Measurements from ENCODE around the gene DOK5.

Gene DOK5

DNA sequence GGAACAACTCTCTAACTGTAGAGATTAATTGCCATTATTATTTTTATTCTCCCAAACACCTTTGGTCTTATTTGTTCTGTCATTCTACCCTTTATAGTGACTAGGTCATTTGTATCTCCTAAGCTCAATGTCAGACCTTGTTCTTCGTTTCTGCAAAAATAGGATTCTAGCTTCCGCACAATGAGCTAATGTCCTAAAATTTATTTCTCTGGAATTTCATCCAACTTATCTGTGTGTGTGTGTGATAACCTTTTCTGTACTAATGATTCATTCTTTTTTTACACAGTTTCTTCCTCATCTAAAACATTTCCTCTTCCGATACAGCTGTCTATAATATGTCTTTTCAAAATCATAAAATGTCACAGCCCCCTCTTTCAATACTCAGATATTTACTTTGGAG is 84.5 kb downstream of the DOK5 start:
- no peak for DNase-seq (ENCODE audit: low read depth)

DNA sequence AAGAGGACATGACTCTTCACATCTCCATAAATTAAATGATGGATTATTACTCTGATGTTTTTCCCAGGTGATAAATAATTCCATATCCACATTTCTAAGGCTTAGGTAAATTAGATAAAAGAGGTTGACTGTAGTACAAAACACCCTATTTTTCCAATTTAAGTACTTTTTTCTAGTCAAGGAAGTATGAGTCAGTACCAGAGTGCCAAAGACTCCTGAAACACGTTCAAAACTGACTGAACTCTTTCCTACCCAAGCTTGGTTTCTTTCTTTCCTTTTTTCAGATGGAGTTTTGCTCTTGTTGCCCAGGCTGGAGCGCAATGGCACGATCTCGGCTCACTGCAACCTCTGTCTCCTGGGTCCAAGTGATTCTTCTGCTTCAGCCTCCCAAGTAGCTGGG is 85.0 kb downstream of the DOK5 start:
- DNase-seq (ENCODE audit: low read depth), result no peak

DNA sequence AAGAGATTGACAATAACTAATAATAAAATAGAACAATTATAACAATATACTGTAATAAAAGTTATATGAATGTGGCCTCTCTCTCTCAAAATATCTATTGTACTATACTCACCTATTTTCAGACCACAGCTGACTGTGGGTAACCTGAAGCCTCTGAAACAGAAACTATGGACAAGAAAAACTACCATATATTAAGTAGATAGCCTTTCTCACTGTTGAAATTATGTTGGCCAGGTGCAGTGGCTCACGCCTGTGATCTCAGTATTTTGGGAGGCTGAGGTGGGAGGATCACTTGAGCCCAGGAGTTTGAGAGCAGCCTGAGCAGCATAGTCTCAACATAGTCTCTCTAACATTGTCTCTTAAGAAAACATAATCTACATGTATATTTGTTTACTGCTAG is 89.9 kb downstream of the DOK5 start:
- no peak for DNase-seq (ENCODE audit: low read depth)

DNA sequence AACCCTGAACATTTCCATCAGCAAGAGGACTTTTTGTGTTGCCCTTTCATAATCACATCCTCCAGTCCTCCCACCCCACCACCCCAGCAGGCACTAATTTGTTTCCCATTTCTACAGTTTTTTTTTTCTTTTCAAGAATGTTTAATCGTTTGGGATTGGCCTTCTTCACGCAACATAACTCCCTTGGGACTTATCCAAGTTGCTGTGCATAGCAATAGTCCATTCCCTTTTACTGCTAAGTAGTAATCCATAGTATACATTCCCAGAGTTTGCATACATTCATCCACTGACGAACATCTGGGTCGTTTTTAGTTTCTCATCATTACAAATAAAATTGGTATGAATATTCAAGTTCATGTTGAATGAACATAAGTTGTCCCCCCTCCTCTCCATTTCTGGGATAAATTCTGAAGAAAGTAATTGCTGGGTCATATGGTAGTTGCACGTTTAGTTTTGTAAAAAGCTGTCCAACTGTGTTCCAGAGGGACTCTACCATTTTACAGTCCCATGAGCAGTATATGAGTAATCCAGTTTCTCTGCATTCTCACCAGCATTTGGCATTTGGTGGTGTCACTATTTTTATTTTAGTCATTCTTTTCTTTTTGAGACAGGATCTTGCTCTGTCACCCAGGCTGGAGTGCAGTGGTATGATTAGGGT is 90.8 kb downstream of the DOK5 start:
- DNase-seq (ENCODE audit: low read depth), result no peak

DNA sequence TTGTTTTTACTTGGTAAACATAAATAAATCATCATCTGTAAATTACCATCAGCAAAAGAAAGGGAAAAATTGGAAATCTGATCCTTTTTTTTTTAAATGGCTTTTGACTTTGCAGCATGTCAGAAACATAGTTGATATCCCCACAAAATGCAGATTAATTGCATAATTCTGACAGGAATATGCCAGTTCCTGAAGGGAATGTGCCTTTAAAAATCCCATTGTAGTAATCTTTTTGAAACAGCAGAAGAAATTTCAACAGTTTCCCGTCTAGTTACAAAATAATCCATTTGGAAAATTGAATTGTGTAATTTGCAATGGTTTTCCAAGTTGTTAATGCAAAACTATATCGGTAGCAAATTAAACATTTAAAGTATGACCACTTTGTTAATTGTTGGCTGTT is 95.2 kb downstream of the DOK5 start:
- DNase-seq (ENCODE audit: low read depth), result no peak

DNA sequence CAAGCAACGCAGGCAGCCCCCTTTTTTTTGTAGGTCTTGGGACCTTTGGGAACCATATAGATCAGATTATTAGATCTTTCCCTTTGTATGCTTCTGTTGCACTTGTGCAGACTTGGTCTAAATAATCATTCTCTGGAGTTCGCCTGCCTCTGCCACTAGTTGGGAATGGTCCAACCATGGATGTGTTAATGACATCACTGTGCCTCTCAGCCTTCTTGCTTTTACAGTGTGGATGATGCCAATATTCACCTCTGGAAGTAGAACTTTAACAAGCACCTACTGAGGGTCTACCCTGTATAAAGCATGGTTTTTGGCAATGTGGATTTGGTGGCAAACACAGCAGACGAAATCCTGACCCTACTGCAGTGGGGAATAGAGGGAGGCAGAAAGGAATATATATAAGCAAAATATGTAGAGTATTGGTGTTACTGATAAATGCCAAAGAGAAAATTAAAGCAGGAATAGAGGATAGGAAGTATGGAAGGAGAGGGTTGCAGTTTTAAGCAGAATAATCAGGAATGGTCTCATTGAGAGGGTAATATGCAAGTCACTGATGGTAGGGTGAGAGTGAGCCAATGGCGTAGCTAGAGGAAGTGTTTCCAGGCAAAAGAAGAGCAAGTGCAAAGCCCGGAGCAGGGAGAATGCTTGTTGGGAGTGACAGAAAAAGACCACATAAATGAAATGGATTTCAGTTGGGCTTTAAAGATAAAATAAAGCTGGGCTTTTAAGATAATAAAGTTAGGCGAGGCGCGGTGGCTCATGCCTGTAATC is 97.5 kb downstream of the DOK5 start:
- no peak for DNase-seq (ENCODE audit: low read depth)

DNA sequence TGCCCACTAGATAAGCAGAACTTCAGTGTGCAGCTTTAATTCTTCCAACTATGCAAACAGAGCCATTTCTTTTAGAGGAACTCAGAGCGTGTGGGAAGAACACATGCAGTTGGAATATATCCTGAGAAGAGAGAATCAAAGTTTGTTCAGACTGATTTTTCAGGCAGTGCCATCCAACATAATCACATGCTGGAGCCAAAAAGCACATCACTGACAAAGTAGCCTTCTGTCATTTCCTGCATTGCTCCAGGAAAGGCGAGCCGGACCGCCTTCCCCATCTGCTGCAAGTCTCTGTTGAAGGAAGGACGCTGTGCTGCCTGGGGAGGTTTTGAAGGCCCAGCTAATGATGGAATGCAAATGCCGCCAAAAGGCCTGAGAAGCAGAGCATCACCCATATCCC is 98.4 kb downstream of the DOK5 start:
- no peak for DNase-seq (ENCODE audit: low read depth)

DNA sequence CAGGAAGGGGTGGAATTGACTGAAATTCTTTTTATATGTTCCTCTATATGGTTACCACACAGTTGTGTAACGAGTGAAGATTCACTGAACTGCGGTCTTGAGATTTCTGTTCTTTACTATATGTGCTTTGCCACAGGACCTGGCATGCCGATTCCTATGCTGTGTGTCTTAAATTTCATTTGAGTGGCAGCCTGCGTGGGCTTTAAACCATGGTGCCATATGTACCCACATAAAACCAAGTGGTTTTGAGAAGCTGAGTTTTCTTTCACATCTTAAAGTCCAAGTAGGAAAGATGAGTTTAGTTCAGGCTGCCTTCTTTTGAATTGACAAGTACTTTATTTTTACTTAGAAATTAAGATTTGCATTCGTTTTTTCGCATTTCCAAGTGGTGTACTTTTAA is 101.1 kb downstream of the DOK5 start:
- DNase-seq (ENCODE audit: low read depth), result no peak

DNA sequence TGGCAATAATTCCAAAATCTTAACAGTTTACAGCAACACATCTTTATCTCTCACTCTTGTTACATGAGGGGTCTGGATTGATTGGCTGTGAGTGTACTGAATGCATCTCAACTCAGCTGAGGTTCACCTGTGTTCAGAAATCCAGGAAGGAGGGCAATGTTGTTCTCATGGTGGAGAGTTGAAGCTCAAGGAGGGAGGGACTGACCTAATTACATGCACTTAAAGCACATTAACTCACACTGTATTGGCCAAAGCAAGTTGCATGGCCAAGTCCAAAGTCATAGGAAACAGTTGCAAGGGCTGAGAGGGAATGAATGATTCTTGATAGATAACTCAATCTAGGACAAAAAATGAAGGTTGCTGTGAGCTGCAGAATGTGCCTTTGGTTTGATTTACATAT is 102.2 kb downstream of the DOK5 start:
- DNase-seq (ENCODE audit: low read depth), result no peak

DNA sequence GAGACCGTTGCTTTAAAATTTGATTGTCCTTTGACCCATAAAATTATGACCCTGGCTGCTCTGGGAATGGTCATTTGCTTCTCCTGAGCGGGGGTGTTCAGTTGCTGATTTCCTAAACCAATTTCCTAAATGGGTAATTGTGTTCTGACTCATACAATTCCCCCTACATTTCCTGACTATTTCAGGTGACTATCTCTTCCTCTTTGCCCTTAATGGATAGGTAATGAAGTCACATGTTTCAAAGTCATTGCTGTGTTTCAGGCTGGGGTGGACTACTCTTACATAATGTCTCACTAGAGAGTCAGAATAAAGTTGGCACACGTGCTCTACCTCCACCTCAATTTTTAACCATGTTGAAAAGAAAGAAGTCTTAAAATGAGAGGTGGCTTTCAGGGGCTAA is 109.8 kb downstream of the DOK5 start:
- DNase-seq (ENCODE audit: low read depth), result no peak

DNA sequence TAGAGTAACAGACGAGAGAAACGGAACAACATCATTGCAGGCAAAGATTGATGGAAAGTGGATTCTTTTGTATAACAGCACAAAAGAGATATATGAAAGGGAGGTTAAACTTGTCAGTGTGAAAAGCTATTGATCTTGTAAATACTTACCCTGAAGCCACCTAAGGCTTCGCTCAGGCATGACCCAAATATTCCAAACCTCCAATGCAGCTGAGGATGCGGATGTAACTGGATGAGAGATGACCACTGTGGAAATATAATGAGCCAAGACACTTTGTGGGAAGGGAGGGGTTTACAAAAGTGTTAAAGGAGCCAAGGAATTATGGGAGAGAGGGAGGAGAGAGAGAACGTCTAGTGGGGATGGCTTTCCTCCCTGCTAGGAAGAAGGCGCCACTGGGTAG is 112.0 kb downstream of the DOK5 start:
- DNase-seq (ENCODE audit: low read depth), result no peak

DNA sequence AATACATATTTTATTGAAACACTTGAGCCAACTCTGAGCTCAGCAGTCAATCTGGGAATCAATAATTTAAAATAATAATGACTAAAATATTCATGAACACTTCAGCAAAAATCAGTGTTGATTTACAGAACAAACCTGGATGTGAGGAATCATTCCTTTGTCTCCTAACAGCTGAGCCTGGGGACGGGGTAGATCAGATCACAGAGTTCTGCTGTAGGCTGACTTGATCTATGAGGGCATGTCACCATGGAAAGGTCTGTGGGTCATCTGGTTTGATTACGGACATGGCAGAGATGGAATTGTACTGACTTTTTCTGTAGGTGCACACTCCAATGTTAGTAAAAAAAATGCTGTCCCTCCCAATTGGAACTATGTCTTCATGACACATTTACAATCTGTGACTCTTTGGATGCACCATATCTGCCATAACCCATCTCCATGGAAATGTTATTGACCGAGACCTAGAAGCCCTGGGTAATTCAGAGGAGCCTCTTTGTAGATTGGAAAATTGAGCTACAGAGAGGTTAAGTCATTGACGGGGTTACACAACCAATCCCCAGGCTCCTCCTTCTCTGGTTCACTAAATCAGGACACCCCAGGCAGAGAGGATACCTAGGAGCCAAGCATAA is 114.1 kb downstream of the DOK5 start:
- no peak for DNase-seq (ENCODE audit: low read depth)

DNA sequence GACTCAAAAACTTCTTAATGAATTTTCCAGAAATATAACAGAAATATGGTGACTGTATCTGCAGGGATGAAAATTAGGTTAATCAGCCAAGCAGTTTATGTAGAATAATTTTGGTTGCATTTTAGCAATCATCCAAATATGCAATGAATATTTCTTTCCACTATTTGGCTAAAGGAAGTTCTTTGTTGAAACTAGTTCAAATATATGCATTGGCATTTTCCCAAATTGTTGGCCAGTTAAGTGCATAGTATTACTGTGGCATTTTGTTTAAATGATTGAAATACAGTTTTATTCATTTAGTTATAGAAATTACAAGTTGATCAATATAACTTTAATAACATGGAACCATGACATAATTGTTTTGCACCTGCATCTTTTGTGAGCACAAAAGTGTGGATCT is 115.5 kb downstream of the DOK5 start:
- no peak for DNase-seq (ENCODE audit: low read depth)

DNA sequence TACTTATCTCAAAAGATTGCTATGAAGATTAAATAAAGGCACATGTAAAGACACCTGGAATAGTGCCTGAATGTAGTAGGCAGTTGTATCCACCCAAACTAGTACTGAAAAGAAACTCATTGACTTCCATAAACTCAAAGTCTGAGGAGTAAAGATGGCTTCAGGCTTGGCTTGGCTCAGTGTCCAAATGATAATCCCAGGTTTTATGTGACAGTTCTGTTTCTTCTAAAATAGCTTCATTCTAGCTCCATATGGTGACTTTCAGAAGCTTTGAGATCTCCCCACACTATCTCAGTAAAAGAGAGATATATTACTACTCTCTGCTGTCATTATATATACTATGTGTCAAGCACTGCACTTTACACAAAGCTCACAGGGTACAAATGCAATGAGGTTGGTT is 121.3 kb downstream of the DOK5 start:
- no peak for DNase-seq (ENCODE audit: low read depth)

DNA sequence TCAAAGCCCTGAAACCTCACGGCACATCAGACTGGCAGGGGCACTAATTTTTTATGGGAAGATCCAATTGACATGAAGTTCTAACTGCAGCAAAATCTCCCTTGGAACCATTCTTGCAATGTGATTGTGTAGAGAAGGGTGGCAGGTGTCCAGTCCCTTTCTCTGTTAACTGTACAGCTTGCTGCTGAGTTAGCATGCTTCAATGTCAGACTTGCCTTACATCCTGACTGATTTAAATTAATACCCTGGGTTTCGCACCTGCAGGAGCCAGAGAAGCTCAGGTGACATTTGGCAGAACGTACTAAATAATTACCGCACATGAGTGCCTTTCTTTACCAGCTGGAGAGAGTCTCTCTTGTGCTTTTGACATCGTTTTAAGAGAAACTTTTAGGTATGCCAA is 123.0 kb downstream of the DOK5 start:
- DNase-seq (ENCODE audit: low read depth), result no peak

DNA sequence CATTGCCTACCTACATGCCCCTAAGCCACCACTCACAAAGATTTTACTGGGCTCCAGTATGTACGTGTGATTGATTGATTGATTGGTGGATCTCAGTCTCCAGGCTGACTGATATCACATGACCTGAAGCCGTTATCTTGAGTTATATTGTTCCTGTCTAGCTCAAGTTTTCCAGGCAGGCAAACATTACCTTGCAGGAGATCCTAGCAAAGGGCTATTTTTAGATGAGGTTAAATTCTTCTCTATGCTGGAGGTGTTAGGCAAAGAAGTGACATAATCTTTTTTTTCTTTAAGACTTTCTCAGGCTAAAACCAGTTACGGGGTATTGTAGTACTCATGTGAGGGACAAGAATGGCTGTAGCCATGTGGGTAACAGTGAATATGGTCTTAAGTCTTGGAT is 125.2 kb downstream of the DOK5 start:
- DNase-seq (ENCODE audit: low read depth), result no peak

DNA sequence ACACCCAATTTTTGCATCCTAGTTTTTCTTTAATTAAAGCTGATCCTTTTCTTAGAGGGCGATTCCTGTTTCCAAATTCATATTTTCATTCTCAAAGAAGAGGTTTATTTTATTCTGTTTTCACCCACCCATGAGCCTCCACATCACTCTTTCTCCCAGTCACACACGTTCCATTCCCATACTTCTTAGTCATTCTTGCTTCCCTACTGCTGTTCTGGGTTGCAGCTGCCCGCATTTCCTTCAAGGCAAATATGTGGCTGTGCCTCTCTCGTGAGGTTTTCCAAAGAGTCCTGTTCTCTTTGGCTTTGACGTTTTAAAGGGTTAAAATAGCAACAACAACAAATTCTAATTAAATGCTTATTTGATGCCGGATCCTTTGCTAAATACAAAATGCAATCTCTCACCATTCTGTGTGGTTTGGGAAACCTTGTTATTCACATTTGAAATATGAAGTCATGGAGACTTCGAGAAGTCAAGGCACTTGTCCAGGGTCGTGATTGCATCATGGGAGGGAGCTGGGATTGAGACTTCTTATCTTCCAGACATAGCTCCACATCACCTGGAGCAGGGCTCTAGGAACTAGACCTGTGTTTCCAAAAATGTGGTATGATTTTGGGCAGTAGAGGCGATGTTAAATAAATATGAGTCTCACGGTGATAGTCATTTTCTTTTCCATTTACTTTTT is 126.6 kb downstream of the DOK5 start:
- DNase-seq (ENCODE audit: low read depth), result no peak

DNA sequence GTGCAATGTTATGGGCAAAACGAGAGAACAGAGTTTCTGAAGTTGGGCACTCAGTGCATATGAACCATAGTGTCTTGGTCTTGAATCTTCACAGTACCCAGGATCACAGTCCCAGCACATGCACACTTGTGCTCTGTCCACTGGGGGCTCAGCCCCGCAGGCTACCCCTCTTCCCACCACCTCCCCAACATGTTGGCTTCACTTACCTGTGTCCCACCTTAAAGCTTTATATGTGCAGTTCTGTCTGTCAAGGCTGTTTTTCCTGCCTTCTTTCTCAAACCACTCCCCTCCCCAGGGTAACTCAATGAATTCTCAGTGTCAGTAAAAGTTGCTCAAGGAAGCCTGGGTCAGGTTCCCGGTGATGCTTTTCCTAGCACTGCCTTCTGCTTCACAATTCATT is 129.9 kb downstream of the DOK5 start:
- no peak for DNase-seq (ENCODE audit: low read depth)

DNA sequence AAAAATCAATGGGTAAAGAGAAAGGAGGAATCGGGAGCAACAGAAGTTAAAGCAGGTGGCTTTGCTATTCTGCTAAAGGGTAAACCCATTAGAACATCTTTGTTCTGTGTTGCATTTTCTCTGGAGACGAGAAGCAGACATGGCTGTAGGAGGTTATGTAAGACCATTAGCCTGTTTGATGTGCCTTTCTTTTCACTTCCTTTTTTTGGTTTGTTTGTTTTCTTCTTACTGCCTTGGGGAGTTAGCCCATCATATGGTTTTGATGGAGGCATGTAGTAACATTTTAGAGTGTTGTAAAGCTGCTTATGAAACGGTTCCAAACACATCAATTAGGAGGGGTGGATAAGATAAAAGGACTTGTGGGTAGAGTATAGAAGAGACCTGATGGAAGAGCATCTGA is 131.0 kb downstream of the DOK5 start:
- no peak for DNase-seq (ENCODE audit: low read depth)

DNA sequence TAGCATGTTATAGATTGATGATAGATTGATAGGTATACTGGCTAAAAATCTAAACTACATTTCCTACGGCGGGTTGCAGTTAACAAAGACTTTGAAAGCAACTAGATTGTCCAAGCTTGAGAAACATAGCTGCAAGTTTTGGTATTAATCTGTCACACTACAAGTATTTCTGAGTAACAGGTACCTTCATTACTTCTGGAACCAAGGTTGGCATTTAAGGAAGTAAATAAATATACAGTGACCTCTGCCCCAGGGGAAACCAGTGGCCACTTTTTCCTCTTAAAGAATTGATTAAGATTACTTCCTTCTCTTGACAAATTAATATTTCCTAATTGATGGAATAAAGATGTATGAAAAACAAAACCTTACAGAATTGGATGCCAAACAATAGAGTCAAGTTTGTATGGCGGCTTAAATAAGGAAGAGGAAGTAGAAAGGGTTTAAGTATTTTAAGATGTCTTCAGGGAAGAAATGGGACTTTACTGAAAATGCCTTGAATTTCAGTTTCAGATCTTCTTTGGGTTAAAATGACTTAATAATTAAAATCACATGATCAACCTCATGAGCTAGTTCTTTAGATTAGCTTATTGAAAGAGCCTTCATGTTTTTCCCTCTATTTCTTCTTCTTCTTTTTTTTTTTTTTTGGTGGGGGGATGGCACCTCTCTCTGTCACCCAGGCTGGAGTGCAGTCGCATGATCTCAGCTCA is 132.8 kb downstream of the DOK5 start:
- DNase-seq (ENCODE audit: low read depth), result no peak

DNA sequence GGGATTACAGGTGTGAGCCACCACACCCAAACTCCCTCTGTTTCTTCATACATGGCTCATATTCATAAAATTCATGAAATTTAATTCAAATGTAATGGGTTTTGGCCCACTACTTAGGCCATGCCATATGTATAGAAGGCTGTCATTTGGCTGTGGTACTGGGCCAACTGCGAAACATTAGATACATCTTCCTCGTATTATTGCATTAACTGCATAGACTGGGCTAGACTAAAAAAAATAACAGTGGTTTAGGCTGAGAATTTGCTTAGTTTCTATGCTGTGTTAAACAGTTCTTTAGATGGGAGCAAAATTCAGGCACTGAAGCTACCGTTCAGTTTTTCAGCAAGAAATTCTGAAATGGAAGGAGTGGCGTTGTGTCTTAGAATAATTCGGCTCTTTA is 133.6 kb downstream of the DOK5 start:
- DNase-seq (ENCODE audit: low read depth), result no peak

DNA sequence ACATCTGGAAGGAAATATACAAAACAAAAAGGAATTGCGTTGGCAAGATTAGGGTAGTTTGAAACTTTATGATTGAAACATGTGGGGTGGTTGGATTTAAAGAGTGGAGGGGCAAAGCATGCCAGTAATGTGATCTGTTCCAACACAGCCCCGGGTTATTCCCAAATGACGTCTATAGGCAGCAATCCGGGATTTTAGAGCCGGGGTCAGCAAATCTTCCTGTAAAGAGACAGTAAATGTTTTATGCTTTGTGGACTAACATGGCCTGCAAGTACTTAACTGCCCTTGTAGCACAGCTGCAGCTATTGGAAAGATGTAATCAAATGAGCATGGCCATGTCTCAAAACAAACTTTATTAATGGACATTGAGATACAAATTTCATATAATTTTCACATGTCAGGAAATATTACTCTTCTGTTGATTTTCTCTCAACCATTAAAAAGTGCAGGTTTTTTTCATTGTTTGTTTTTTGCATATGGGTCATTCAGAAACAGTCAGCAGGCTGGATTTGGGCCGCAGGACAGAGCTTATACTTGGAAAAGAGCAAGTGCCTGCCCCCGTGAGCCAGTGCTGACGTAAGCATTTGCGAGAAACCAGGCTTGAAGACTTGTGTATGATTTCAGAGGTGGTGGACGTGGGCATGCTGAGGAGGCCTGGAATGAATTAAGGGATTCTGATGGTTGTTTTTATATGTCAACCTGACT is 136.5 kb downstream of the DOK5 start:
- no peak for DNase-seq (ENCODE audit: low read depth)
